Stimulated activated CD4-positive, alpha-beta T cell treated with anti-CD3 and anti-CD28 coated beads, TNF-alpha, amount 100 ng/mL, for 48 hours (primary cell): ENCODE measurements around the gene CSNK1G2.

Experiments used
- DNase-seq, 3 donors: peaks; one replicate each; pipeline ENCODE4 v3.0.0-alpha.2; 2020; ENCODE audit warnings: low read depth in 3 of 3

CSNK1G2 gene

GRCh38 chr19:1968279-1969175 lies 27.6 kb downstream of the CSNK1G2 start:
- DNase-seq, result no peak

GRCh38 chr19:1969176-1970002 lies 28.4 kb downstream of the CSNK1G2 start:
- DNase-seq, result no peak

- no peak for DNase-seq
Measured at GRCh38 chr19:1970003-1970805, 29.2 kb downstream of the CSNK1G2 start.

GRCh38 chr19:1970806-1971502 lies 30.0 kb downstream of the CSNK1G2 start:
- DNase-seq, result no peak

GRCh38 chr19:1974381-1975161 lies 33.6 kb downstream of the CSNK1G2 start:
- no peak for DNase-seq

- DNase-seq, result no peak
Measured at GRCh38 chr19:1975162-1975480, 34.1 kb downstream of the CSNK1G2 start.

GRCh38 chr19:1977120-1977519 lies 36.1 kb downstream of the CSNK1G2 start:
- DNase-seq, result no peak

GRCh38 chr19:1978346-1978894 lies 37.4 kb downstream of the CSNK1G2 start:
- DNase-seq, result no peak

- DNase-seq, result no peak
Measured at GRCh38 chr19:1979017-1979416, 38.0 kb downstream of the CSNK1G2 start.

- no peak for DNase-seq
Measured at GRCh38 chr19:1979642-1980041, 38.7 kb downstream of the CSNK1G2 start.

GRCh38 chr19:1980091-1980808 lies 39.3 kb downstream of the CSNK1G2 start:
- no peak for DNase-seq

GRCh38 chr19:1980809-1981181 lies 39.8 kb downstream of the CSNK1G2 start:
- DNase-seq, result no peak

- no peak for DNase-seq
Measured at GRCh38 chr19:1981253-1981652, 40.3 kb downstream of the CSNK1G2 start.

- no peak for DNase-seq
Measured at GRCh38 chr19:1984357-1984756, 43.4 kb downstream of the CSNK1G2 start.

GRCh38 chr19:1985588-1986356 lies 44.8 kb downstream of the CSNK1G2 start:
- no peak for DNase-seq

- DNase-seq, result no peak
Measured at GRCh38 chr19:1986357-1987162, 45.6 kb downstream of the CSNK1G2 start.

GRCh38 chr19:1987197-1988187 lies 46.5 kb downstream of the CSNK1G2 start:
- no peak for DNase-seq
